ENCODE data around the gene MKI67. TPM values are rescaled to one million over a fixed set of nuclear protein-coding genes. Genes with fewer than 3 reads are reported as not detected.

MKI67 gene
- total RNA-seq, 2 donors from 2014 or later = 74.8 to 90.5 TPM

GRCh38 chr10:128097783-128098182 is 28.4 kb downstream of the MKI67 start:
- no peak overlapping the region for H3K4me3 ChIP-seq (ENCODE audit: low read length)
- Mint-ChIP-seq H3K9me3 (no peaks in the 10 kb centered on the region), H3K4me1 (no peaks in the 10 kb centered on the region), H3K27ac (no peak overlapping the region), H3K27me3 (ENCODE audit: insufficient read depth) (no peaks in the 10 kb centered on the region), H3K36me3 (ENCODE audit: low read depth) (peaks cover 40% of the 10 kb centered on the region), H3K4me3 (no peak overlapping the region)
- TF ChIP-seq CTCF (conservative IDR thresholded peaks at IDR 0.05) = no peak
- peaks cover 53% of the 10 kb centered on the region for H3K36me3 ChIP-seq (ENCODE audit: control insufficient read depth, insufficient read depth, low read length)
- 95 to 97% methylated on average over 8 of the region's 8 CpGs for WGBS, 2 experiments (ENCODE audit: insufficient coverage in 1 of 2, insufficient read length in 1 of 2)
- no peak overlapping the region for H3K27ac ChIP-seq (ENCODE audit: low read depth, low read length)
- no peaks in the 10 kb centered on the region for H3K27me3 ChIP-seq (ENCODE audit: control insufficient read depth, insufficient read depth, low read length, poor library complexity, severe bottlenecking)
- DNase-seq = peak; percentile 20
- no peaks in the 10 kb centered on the region for H3K9me3 ChIP-seq (ENCODE audit: control insufficient read depth, low read length)
- H3K4me1 ChIP-seq (ENCODE audit: control insufficient read depth, insufficient read depth, low read length) = no peaks in the 10 kb centered on the region
- no peak overlapping the region for H3K9ac ChIP-seq (ENCODE audit: extremely low read depth, low read length, poor library complexity, severe bottlenecking)

GRCh38 chr10:128096486-128097199 is 29.6 kb downstream of the MKI67 start:
- Histone ChIP-seq H3K9ac (ENCODE audit: extremely low read depth, low read length, poor library complexity, severe bottlenecking) (no peak overlapping the region), H3K4me1 (ENCODE audit: control insufficient read depth, insufficient read depth, low read length) (no peaks in the 10 kb centered on the region), H3K27ac (ENCODE audit: low read depth, low read length) (no peak overlapping the region), H3K27me3 (ENCODE audit: control insufficient read depth, insufficient read depth, low read length, poor library complexity, severe bottlenecking) (no peaks in the 10 kb centered on the region), H3K4me3 (ENCODE audit: low read length) (no peak overlapping the region), H3K9me3 (ENCODE audit: control insufficient read depth, low read length) (no peaks in the 10 kb centered on the region), H3K36me3 (ENCODE audit: control insufficient read depth, insufficient read depth, low read length) (peaks cover 42% of the 10 kb centered on the region)
- Mint-ChIP-seq H3K4me1 (no peaks in the 10 kb centered on the region), H3K27ac (no peak overlapping the region), H3K27me3 (ENCODE audit: insufficient read depth) (no peaks in the 10 kb centered on the region), H3K9me3 (no peaks in the 10 kb centered on the region), H3K4me3 (no peak overlapping the region), H3K36me3 (ENCODE audit: low read depth) (peaks cover 33% of the 10 kb centered on the region)
- DNase-seq = no peak
- no peak for TF ChIP-seq CTCF (conservative IDR thresholded peaks at IDR 0.05)
- 95 to 100% methylated on average over 3 to 5 of the region's 5 CpGs for WGBS, 2 experiments (ENCODE audit: insufficient coverage in 1 of 2, insufficient read length in 1 of 2)

- H3K4me3 Mint-ChIP-seq = no peak overlapping the region
- H3K36me3 Mint-ChIP-seq (ENCODE audit: low read depth) = peaks cover 27% of the 10 kb centered on the region
- DNase-seq = no peak
- no peak overlapping the region for H3K9ac ChIP-seq (ENCODE audit: extremely low read depth, low read length, poor library complexity, severe bottlenecking)
- peaks cover 34% of the 10 kb centered on the region for H3K36me3 ChIP-seq (ENCODE audit: control insufficient read depth, insufficient read depth, low read length)
- no peak overlapping the region for H3K4me3 ChIP-seq (ENCODE audit: low read length)
- no peaks in the 10 kb centered on the region for H3K27me3 Mint-ChIP-seq (ENCODE audit: insufficient read depth)
- H3K27me3 ChIP-seq (ENCODE audit: control insufficient read depth, insufficient read depth, low read length, poor library complexity, severe bottlenecking) = no peaks in the 10 kb centered on the region
- H3K4me1 ChIP-seq (ENCODE audit: control insufficient read depth, insufficient read depth, low read length) = no peaks in the 10 kb centered on the region
- H3K27ac ChIP-seq (ENCODE audit: low read depth, low read length) = peak overlapping the region; percentile 24
- H3K4me1 Mint-ChIP-seq = no peaks in the 10 kb centered on the region
- peak overlapping the region; percentile 13 for H3K27ac Mint-ChIP-seq
- no peak for TF ChIP-seq CTCF (conservative IDR thresholded peaks at IDR 0.05)
- no peaks in the 10 kb centered on the region for H3K9me3 ChIP-seq (ENCODE audit: control insufficient read depth, low read length)
- WGBS, 2 experiments (ENCODE audit: insufficient coverage in 1 of 2, insufficient read length in 1 of 2) = 92 to 97% methylated on average over 7 to 11 of the region's 11 CpGs
- H3K9me3 Mint-ChIP-seq = no peaks in the 10 kb centered on the region
Measured at GRCh38 chr10:128095753-128096469, 30.3 kb downstream of the MKI67 start.

All from endodermal cell (in vitro differentiated cells).